SK-N-SH (cell line): ENCODE measurements around the gene SRPK1.

ENCODE experiments used
- CHD2 ChIP-seq: fragments of 150-350 bp; IDR thresholded peaks from 2 replicates; pipeline ENCODE4 v1.6.1; 2018; ENCODE audit warnings: low read length; ENCODE audit not compliant: partially characterized antibody
- CTCF ChIP-seq: fragments of 200-600 bp; sonication (generic); IDR thresholded peaks from 2 replicates; pipeline ENCODE4 v1.6.1; 2017; ENCODE audit warnings: antibody characterized with exemption, mild to moderate bottlenecking, moderate library complexity
- GABPA ChIP-seq: IDR thresholded peaks from 2 replicates; pipeline ENCODE4 v1.4.0; 2012; ENCODE audit warnings: low read depth, mild to moderate bottlenecking
- GATA2 ChIP-seq: sonication (generic); formaldehyde crosslinking; IDR thresholded peaks from 2 replicates; pipeline ENCODE4 v1.5.0; 2020; ENCODE audit warnings: mild to moderate bottlenecking, missing genetic modification reagents
- JUND ChIP-seq: IDR thresholded peaks from 2 replicates; pipeline ENCODE4 v1.4.0; 2012
- MXI1 ChIP-seq: IDR thresholded peaks from 2 replicates; pipeline ENCODE4 v1.6.1; 2012; ENCODE audit warnings: mild to moderate bottlenecking, low read depth, low read length, improper control_type of control experiment
- PBX3 ChIP-seq: IDR thresholded peaks from 2 replicates; pipeline ENCODE4; 2012
- POLR2AphosphoS5 ChIP-seq: IDR thresholded peaks from 2 replicates; pipeline ENCODE4 v1.6.1; 2012; ENCODE audit warnings: low read depth, low read length
- REST ChIP-seq: IDR thresholded peaks from 2 replicates; pipeline ENCODE4 v1.6.1; 2012; ENCODE audit warnings: mild to moderate bottlenecking, low read depth, low read length, moderate library complexity
- RXRA ChIP-seq: IDR thresholded peaks from 2 replicates; pipeline ENCODE4 v1.4.0; 2012; ENCODE audit warnings: low read depth, mild to moderate bottlenecking, borderline replicate concordance
- SIN3A ChIP-seq: IDR thresholded peaks from 2 replicates; pipeline ENCODE4 v1.6.1; 2012; ENCODE audit warnings: low read depth, mild to moderate bottlenecking, low read length, moderate library complexity, borderline replicate concordance
- SMC3 ChIP-seq: IDR thresholded peaks from 2 replicates; pipeline ENCODE4 v1.6.1; 2012; ENCODE audit warnings: low read depth, low read length, improper control_type of control experiment
- USF2 ChIP-seq: fragments of 150-350 bp; IDR thresholded peaks from 2 replicates; pipeline ENCODE4 v1.6.1; 2017; ENCODE audit warnings: antibody characterized with exemption, low read length, low read depth, borderline replicate concordance

- no peak for TF ChIP-seq JUND
- TF ChIP-seq CHD2 = no peak
- TF ChIP-seq CTCF = no peak
- no peak for TF ChIP-seq POLR2AphosphoS5
- TF ChIP-seq GABPA = no peak
- TF ChIP-seq SIN3A = no peak
- no peak for TF ChIP-seq RXRA
- no peak for TF ChIP-seq MXI1
- no peak for TF ChIP-seq GATA2
- TF ChIP-seq REST = no peak
- no peak for TF ChIP-seq PBX3
- no peak for TF ChIP-seq SMC3
- TF ChIP-seq USF2 = no peak
Observed at GRCh38 chr6:35954333-35954732, 33.4 kb upstream of the SRPK1 start.
